Right cardiac atrium (tissue), 5 donors: ENCODE data around the gene LRP8. TPM values are rescaled to one million over a fixed set of nuclear protein-coding genes. Genes with fewer than 3 reads are reported as not detected.

Source experiments
- ATAC-seq, 2 donors: fragments of 200-7000 bp; cut with Tn5 transposase; one replicate each; pipeline versions ENCODE4 v1.8.0 to v1.9.1; 2020; ENCODE audit warnings: moderate library complexity in 2 of 2, mild to moderate bottlenecking in 1 of 2
- DNase-seq, 3 donors: peaks; one replicate each; pipeline ENCODE4 v3.0.0-alpha.2; 2020
- H3K27ac ChIP-seq: one replicate; pipeline ENCODE4 v1.5.1; 2013; ENCODE audit warnings: mild to moderate bottlenecking, low read length, control low read depth, moderate library complexity
- H3K27me3 ChIP-seq: one replicate; pipeline ENCODE4 v1.6.1; 2013; ENCODE audit not compliant: control insufficient read depth, insufficient read depth
- H3K4me1 ChIP-seq: one replicate; pipeline ENCODE4 v1.6.1; 2013; ENCODE audit warnings: low read length; ENCODE audit not compliant: control insufficient read depth, insufficient read depth
- H3K4me3 ChIP-seq: one replicate; pipeline ENCODE4 v1.5.1; 2013; ENCODE audit warnings: low read length, control low read depth
- H3K9me3 ChIP-seq: one replicate; pipeline ENCODE4 v1.6.1; 2013; ENCODE audit warnings: low read length; ENCODE audit not compliant: control insufficient read depth
- WGBS: extraction: QIAGEN DNeasy Blood & Tissue Kit; methylation state at CpG from one replicate; pipeline ENCODE4 v1.1.7; 2013; 5-methylcytosine and 5-hydroxymethylcytosine counted together
- intact Hi-C, 4 donors: fragments of 100-400 bp; cut with DNase I; formaldehyde crosslinking; loops; one replicate each; pipeline versions ENCODE4 v1.11.0 to v1.14.0; 2022 to 2023
- polyA plus RNA-seq: library from polyadenylated mRNA; stranded (reverse); fragments of 200-250 nt; gene quantifications from one replicate; pipeline ENCODE4 v1.2.3, GENCODE V29; 2013
- total RNA-seq, 4 donors: library from RNA; stranded (reverse); fragmentation: NEBNext Ultra II Directional; extraction: Animal tissue kit (Norgen Biotek cat#: 25700); gene quantifications; one replicate each; pipeline ENCODE4 v1.2.1, GENCODE V29; 2021
- donor health status: healthy with polysubstance abuse.
- donor health status: DM: no; HTN: yes; CAD: no.
- donor health status: DM: no; HTN: no; CAD: no.
- donor health status: DM: no; HTN: yes; CAD: no; lungs with severe emphysema.
- donor health status: DM: yes; HTN: yes; CAD: no.

LRP8 gene
- total and polyA plus RNA-seq, 5 donors = 0.27 to 2.6 (median 1.3) TPM

DNA sequence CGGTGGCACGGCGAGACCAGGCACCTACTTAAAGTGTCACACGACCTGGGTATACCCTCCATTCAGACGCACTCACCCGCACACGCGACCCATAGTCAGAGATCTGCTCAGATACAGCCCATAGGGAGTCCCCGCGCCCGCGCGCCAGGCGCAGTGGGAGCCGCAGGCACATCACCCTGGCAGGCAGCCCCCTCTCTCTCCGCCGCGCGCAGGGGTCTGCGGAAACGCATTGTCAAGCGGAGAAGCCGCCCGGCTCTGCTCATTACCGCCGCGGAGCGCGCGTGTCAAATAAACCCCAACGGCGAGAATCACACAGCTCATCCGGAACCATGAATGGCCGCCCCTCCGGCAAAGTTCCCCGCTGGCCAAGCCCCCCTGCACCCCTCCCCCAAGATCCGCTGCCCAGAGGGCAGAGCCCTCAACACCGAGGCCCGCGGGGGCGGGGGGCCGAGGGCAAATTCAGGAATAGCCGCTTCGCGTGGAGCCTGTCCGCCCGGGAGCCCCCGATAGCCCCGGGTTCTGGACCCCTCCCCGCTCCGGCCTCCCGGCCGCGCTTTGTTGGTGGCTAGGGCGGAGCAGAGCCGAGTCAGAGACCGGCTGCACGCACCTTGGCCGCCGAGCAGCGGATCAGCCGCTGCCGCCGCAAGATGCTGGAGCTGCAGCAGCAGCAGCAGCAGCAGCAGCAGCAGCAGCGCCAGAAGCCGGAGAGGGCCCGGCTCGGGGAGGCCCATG, 522 bp downstream of the LRP8 start:
- peak in 1 of 2 donors; percentile 5 for ATAC-seq
- under 1% methylated on average over 68 of the region's 68 CpGs for WGBS
- intact Hi-C loops = no loop called here
- H3K9me3 ChIP-seq = no peaks in the 10 kb centered on the region
- H3K4me1 ChIP-seq = peaks cover 2% of the 10 kb centered on the region
- H3K27me3 ChIP-seq = no peaks in the 10 kb centered on the region
- H3K4me3 ChIP-seq = peak overlapping the region; percentile 64
- H3K27ac ChIP-seq = no peak overlapping the region
- DNase-seq = peak; percentile 35 to 71 (median 69)

- WGBS = under 1% methylated on average over 53 of the region's 53 CpGs
- peak in 2 of 3 donors; percentile 28 to 73 for DNase-seq
- Histone ChIP-seq H3K9me3 (no peaks in the 10 kb centered on the region), H3K27ac (no peak overlapping the region), H3K4me1 (peaks cover 2% of the 10 kb centered on the region), H3K4me3 (peak overlapping the region; percentile 64), H3K27me3 (no peaks in the 10 kb centered on the region)
- intact Hi-C loops = no loop called here
- ATAC-seq = peak; percentile 52 to 64
Measured at GRCh38 chr1:53326598-53327181, 1.2 kb downstream of the LRP8 start.

GRCh38 chr1:53326088-53326597, 1.7 kb downstream of the LRP8 start:
- no peaks in the 10 kb centered on the region for H3K9me3 ChIP-seq
- under 1% methylated on average over 42 of the region's 42 CpGs for WGBS
- no peaks in the 10 kb centered on the region for H3K27me3 ChIP-seq
- DNase-seq (peak; percentile 87 to 95 (median 92)), ATAC-seq (peak; percentile 95)
- H3K4me1 ChIP-seq = peaks cover 2% of the 10 kb centered on the region
- intact Hi-C loops = no loop called here
- no peak overlapping the region for H3K27ac ChIP-seq
- H3K4me3 ChIP-seq = peak overlapping the region; percentile 64

- WGBS = 24% methylated on average over 26 of the region's 26 CpGs
- Histone ChIP-seq H3K27ac (no peak overlapping the region), H3K4me3 (peak overlapping the region; percentile 64), H3K4me1 (peaks cover 2% of the 10 kb centered on the region), H3K9me3 (no peaks in the 10 kb centered on the region), H3K27me3 (no peaks in the 10 kb centered on the region)
- peak in 1 of 3 donors; percentile 56 for DNase-seq
- ATAC-seq = peak in 1 of 2 donors; percentile 1
- intact Hi-C loops = no loop called here
Measured at GRCh38 chr1:53325326-53326087, 2.4 kb downstream of the LRP8 start.

- Histone ChIP-seq H3K27ac (no peak overlapping the region), H3K4me3 (no peak overlapping the region), H3K9me3 (no peaks in the 10 kb centered on the region), H3K27me3 (no peaks in the 10 kb centered on the region), H3K4me1 (peaks cover 2% of the 10 kb centered on the region)
- no peak for ATAC-seq
- intact Hi-C loops = no loop called here
- WGBS = 94% methylated on average over 7 of the region's 7 CpGs
- no peak for DNase-seq
Measured at GRCh38 chr1:53324728-53325297, 3.1 kb downstream of the LRP8 start.

DNA sequence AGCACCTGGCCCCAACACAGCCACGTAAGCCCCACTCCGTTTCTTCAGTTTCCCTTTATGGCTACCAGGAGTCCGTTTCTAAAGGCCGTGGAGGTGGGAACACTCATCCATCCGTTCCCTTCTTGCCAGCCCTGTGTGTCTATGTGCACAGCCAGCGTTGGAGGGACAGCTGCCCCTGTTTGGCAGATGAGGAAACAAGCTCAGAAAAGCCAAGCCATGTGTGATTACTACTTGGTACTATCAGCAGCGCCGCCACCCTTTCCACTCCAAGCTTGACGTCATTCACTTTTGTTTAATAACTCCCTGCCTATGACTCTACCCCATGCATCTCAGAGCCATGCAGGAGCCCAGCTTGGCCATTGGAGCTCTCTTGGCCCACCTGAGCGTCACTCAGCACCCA, 3.5 kb downstream of the LRP8 start:
- DNase-seq (peak in 1 of 3 donors; percentile 25), ATAC-seq (no peak)
- H3K27me3 ChIP-seq = no peaks in the 10 kb centered on the region
- H3K27ac ChIP-seq = no peak overlapping the region
- intact Hi-C loops = no loop called here
- H3K4me3 ChIP-seq = no peak overlapping the region
- H3K9me3 ChIP-seq = no peaks in the 10 kb centered on the region
- peaks cover 2% of the 10 kb centered on the region for H3K4me1 ChIP-seq
- 95% methylated on average over 10 of the region's 10 CpGs for WGBS

GRCh38 chr1:53323316-53323715, 4.6 kb downstream of the LRP8 start:
- Histone ChIP-seq H3K4me1 (peaks cover 2% of the 10 kb centered on the region), H3K4me3 (no peak overlapping the region), H3K27me3 (no peaks in the 10 kb centered on the region), H3K9me3 (no peaks in the 10 kb centered on the region), H3K27ac (no peak overlapping the region)
- intact Hi-C loops = no loop called here
- WGBS = 89% methylated on average over 11 of the region's 11 CpGs
- ATAC-seq (no peak), DNase-seq (peak in 1 of 3 donors; percentile 23)

GRCh38 chr1:53321776-53322602, 5.9 kb downstream of the LRP8 start:
- DNase-seq = peak in 1 of 3 donors; percentile 12
- H3K4me3 ChIP-seq = no peak overlapping the region
- intact Hi-C loops = no loop called here
- no peak overlapping the region for H3K27ac ChIP-seq
- H3K27me3 ChIP-seq = no peaks in the 10 kb centered on the region
- WGBS = 86% methylated on average over 11 of the region's 11 CpGs
- ATAC-seq = no peak
- no peaks in the 10 kb centered on the region for H3K9me3 ChIP-seq
- H3K4me1 ChIP-seq = peaks cover 2% of the 10 kb centered on the region

DNA sequence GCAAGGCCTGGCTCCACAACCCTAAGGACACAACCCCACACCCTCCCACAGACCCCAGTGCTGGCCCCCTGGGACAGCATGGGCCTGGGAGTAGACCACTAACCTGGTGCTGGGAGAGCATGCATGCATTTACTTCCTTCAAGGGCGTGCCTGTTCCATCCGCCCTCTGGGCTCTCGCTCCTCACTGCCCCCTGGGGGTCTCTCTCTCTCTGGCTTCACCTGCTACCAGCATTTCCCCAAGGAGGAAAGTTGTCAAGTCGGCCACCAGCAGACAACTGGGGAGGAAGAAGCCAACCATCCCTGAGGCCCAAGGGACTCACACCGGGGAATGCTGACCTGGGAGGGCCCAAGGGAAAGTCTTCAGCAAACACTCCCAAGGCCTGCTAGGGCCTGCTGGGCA, 6.5 kb downstream of the LRP8 start:
- peak in 1 of 3 donors; percentile 40 for DNase-seq

GRCh38 chr1:53320646-53321045, 7.2 kb downstream of the LRP8 start:
- ATAC-seq (no peak), DNase-seq (no peak)
- no peaks in the 10 kb centered on the region for H3K27me3 ChIP-seq
- H3K9me3 ChIP-seq = no peaks in the 10 kb centered on the region
- H3K4me3 ChIP-seq = no peak overlapping the region
- 95% methylated on average over 7 of the region's 7 CpGs for WGBS
- no peak overlapping the region for H3K27ac ChIP-seq
- peaks cover 2% of the 10 kb centered on the region for H3K4me1 ChIP-seq
- intact Hi-C loops = no loop called here

More for the DNA sequence above, 6.5 kb downstream of the LRP8 start:
- H3K4me3 ChIP-seq = no peak overlapping the region
- peaks cover 2% of the 10 kb centered on the region for H3K4me1 ChIP-seq
- no peaks in the 10 kb centered on the region for H3K27me3 ChIP-seq
- WGBS = 86% methylated on average over 5 of the region's 5 CpGs
- no peak for ATAC-seq
- no peak overlapping the region for H3K27ac ChIP-seq
- intact Hi-C loops = no loop called here
- H3K9me3 ChIP-seq = no peaks in the 10 kb centered on the region
